ENCODE results near the gene CAND2.

DNA sequence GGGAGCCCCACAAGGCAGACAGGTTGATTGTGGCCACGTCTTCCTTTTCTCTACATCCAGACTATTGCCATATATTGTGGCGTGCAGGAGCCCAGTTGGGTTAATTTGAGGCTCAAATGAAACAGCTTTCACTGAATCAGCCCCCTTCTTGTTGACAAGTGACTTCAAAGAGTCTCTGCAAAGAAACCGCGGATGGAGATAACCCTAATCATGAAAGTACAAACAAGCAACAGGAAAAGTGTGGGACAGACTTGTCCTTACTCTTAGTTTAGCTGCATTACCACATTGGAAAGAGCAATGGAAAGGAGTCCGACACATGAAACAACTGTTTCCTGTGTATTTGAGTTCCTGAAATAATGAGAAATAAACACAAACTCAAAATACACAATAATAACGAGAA, 40.7 kb upstream of the CAND2 start:
- TF ChIP-seq POLR2A (IDR thresholded peaks at IDR 0.05; ENCODE audit: low read depth, low read length) (no peak), TAF1 (IDR thresholded peaks at IDR 0.05; ENCODE audit: low read depth, low read length) (no peak), PAX5 (IDR thresholded peaks at IDR 0.05; ENCODE audit: insufficient read depth, low read length, severe bottlenecking) (no peak), POLR2AphosphoS5 (IDR thresholded peaks at IDR 0.05; ENCODE audit: low read depth, low read length) (no peak), POU2F2 (IDR thresholded peaks at IDR 0.05; ENCODE audit: low read depth, low read length) (no peak)
